DMS79 treated with DMSO at 0.1 percent for 48 hours (cell line): ENCODE measurements around the gene ANKRD33.

ENCODE experiments used
- DNase-seq: peaks from one replicate; lab custom pipeline; 2025; lab: John Stamatoyannopoulos, UW

The ANKRD33 gene

GRCh38 chr12:51862947-51863346 is 25.0 kb upstream of the ANKRD33 start:
- DNase-seq: peak; percentile 25

DNA sequence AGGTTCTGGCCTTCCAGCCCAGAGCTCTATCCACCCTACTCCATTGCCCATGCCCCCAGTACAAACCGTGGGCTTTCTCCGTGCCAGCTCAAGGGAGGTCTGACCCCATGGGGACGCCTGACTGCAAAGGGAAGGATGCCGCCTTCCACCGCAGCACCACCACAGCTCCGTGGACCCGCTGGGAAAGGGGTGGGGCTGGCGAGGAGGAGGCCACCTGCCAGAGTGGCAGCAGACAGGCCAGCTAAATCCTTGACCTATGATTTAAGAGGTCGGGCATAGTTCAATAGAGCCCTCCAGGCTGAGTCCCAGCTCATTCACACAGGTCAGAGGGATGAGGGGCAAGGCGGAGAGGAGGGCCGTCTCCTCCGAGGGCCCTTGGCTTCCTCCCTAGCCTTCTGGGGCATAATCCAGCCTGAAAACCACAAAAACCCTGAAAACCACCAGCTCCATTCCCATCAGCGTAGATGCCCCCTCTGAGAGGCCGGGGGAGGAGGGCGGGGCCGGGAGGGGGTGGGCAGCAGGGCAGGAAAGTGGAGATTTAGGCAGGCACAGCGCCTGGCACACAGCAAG is 24.5 kb upstream of the ANKRD33 start:
- DNase-seq: peak; percentile 27

DNA sequence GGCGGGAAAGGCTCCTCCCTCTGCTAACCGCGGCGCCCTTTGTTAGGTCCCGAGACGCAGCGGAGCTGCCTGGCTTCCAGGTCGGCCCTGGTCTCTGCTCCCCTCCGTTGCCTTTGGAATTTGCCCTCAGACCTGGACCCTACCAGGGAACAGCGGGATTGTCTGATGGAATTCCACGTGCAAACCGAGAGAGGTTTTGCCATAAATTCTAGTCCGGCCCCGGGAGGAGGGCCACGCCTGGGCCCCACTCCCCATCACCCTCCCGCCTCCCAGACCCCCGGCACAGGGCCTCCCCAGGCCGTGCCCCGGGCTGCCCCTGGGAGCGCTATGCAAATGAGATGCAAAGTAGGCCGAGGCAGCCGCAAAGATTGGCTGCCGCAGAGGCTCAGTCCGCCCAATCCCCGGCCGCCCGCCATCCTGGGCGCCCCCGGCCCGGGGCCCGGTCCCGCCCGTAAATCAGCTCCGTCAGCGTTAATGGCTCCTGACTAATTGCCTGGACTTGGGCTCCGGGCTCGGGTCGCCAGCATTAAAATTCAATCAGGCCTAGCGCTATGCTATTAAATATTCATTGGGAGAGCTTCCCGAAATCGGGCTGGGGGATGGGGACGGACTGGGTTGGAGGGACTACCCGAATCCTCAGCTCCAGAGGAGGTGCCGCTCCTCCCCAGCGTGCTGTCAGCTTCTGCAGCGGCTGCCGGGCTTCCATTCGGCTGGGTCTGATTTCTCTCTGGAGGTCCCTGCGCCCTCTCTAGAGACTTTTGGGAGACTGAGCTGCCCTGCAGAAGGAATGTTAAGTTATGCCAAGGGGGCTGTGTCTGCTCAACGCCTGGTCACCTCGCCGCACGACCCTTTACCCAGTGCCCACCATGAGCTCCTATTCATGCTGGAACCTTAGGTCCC is 23.7 kb upstream of the ANKRD33 start:
- peak; percentile 61 for DNase-seq

DNA sequence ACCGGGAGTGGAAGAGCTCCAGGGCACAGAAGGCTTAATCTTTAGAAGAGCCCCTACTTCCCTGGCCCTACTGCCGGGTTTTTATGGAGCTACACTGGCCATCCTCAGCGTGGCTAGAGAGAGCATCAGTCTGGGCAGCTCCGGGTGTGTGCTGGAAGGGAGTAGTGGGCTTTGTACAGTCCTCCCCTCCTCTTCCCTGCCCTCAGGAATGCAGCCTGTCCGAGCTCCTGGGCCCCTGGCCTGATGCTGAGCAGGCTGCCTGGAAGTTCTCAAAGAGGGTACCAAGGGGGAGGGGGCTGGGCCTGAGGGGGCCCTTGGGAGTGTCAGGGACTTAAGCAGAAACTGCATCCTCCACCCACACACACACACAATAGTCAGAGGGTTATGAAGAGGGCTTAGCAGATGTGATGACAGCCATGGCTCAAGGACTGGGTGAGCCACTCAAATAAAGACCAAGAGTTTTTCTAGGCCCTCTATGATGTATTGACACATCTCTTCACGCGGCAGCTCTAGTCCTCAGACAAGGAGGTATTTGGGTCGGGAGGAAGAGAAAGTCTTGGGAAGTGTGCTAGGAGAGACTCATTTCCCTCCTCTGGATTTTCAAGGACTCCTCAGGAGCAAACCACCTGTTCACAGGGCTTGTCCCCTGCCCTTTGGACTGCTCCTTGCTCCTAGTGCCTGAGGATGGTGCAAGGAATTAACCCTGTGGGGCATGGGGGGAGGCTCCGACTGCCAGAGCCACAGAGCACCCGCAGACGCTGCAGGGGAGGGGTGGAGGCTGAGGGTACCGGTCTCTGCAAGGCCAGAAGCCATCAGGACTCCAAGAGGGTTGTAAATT is 22.9 kb upstream of the ANKRD33 start:
- peak; percentile 6 for DNase-seq

DNA sequence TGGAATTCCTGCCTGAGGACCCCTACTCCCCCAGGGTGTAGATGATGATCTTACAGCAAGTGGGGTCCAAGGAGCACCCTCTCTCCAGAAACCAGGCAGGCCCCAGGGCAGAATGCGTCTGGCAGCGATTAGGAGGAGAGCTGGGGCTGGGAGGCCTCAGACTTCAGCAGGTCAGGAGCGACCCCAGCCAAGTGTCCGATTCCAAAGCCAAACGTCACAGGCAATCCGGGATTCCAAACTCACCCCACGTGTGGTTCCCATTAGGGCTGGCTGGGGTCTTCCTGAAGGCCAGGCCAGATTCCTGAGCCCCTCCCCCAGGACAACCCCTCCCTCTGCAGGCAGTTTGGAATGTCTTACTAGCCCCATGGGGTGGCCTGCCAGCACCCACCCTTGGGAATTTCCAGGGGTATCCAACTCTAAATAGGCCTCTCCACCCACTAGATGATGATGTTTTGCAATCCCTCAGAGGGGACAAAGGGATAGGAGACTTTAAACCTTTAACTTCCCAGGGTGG is 22.1 kb upstream of the ANKRD33 start:
- no peak for DNase-seq

- DNase-seq: no peak
These were observed 21.6 kb upstream of the ANKRD33 start for GRCh38 chr12:51866324-51866723.

GRCh38 chr12:51866762-51867161 is 21.1 kb upstream of the ANKRD33 start:
- DNase-seq: no peak

- no peak for DNase-seq
These were observed 20.5 kb upstream of the ANKRD33 start for GRCh38 chr12:51867371-51867770.

- no peak for DNase-seq
These were observed 20.0 kb upstream of the ANKRD33 start for GRCh38 chr12:51867796-51868428.

GRCh38 chr12:51868821-51869495 is 18.9 kb upstream of the ANKRD33 start:
- DNase-seq: peak; percentile 7

DNA sequence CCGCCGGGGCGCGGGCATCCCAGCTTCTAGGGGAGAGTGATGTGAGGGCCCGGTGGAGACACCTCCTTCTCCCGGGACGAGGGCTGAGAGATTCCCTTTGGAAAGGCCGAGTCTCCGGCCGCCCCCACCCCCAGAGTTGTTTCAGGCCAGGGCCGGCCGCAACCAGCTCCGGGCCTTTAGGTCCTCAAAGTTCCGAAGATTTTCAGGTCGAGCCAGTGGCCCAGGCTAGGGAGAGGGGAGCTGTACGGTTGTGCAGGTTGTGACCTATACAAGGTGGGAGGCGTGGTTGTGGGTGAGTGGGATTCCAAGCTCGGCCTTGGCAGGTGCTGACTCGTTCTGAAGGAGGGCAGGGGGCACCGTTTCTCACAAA is 18.4 kb upstream of the ANKRD33 start:
- no peak for DNase-seq

DNA sequence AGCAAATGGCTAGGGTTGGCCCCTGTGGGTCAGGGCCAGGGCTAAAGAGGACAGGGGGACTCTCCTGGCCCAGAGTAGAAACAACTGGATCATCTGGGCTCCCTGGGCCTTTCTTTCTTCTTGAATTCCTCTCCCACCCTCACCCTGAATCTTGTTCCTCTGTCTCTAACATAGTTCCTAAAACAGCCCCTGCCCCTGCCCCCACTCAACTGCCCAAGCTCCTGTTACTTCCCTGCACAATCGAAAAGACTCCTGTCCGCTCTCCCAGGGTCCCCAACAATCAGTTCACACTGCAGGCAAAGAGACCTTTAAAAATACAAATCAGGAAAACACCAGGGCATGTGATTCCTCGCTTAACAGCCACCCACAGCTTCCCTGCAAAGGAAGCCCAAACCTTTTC is 18.0 kb upstream of the ANKRD33 start:
- DNase-seq: no peak

- DNase-seq: no peak
These were observed 17.4 kb upstream of the ANKRD33 start for GRCh38 chr12:51870504-51870903.

DNA sequence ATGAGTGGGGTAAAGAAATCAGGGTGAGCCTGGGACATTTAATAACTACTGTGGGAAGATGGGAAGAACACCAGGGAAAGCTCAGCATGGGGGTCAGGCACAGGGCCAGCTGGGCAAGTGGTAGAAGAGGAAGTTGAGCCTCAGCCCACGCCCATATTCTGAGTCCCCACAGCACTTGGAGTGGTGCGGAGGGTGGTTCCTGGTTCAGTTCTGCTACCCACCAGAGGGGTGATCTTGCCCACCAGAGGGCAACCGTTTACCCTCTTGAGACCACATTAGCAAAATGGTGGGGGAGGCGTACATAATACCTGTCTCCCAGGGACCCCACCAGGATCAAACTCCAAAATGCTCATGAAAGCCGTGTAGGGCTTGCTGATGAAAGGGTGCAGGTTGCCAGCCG is 16.8 kb upstream of the ANKRD33 start:
- no peak for DNase-seq

- DNase-seq: no peak
These were observed 15.8 kb upstream of the ANKRD33 start for GRCh38 chr12:51871918-51872688.

GRCh38 chr12:51872689-51872981 is 15.3 kb upstream of the ANKRD33 start:
- no peak for DNase-seq

DNA sequence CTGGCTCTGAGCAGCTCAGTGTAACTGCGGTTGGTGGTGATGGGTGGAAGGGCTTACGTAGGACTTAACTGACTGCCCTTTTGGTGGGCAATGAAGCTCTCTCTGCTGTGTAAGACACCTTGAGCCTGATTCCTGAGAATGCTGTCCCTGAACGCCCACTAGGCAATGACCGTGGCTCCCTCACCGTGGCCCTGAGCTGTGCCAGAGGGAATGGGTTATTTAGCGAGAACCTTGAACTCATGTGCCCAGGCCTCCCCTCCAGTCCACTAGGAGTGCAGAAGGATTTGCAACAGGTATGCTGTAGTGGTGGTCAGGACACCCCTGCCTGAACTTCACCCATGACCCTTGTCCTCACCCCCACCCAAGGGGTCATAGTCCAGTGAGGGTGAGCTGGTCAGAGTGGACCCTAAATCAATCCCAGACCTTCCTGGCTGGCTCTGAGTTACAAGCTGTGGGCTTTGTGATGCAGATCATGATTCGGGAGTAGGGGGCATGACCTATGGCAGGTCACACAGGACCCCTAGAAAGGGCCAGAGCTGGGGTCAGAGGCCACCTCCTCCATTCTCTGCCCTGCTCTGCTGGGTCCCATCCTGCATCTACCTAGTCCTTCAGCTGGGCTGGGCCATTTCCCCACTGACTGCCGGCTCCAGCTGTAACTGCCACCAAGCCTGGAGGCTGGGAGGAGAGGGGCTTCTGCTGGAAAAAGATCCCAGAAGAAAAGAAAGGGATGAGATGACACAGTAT is 14.5 kb upstream of the ANKRD33 start:
- no peak for DNase-seq

- DNase-seq: no peak
These were observed 13.9 kb upstream of the ANKRD33 start for GRCh38 chr12:51874000-51874399.

DNA sequence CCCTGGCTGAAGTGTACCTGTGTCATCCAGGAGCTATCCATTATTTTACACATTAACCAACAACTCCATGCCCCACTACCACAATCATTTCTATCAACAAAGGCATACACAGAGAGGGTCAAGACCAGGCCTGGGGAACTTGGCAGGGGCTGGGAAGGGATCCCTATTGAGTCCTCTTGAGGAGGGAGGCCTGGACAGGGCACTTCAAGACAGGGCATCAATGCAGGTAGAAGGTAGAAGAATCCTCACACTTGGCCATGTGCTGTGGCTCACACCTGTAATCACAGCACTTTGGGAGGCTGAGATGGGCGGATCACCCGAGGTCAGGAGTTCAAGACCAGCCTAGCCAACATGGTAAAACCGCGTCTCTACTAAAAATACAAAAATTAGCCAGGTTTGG is 13.4 kb upstream of the ANKRD33 start:
- no peak for DNase-seq

DNA sequence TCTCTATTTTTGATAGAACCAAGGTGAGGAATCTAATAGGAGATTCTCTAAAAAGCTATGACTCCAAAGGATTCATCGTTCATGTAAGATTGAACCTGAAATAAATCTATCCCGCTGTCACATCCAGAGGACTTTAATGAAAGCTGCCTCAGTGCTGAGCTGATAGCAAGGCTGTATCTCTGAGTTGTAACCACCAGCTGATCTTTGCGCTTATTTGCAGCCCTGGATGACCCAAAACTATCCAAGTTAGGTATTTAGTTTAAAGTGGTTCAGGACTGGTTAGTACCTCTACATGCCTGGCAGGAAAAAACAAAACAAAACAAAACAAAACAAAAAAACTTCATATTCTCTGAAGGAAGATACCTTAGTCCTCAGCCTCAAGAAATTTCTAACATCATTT is 8.8 kb upstream of the ANKRD33 start:
- no peak for DNase-seq
